H9 (cell line): ENCODE measurements around the gene COTL1. TPM values are rescaled to one million over a fixed set of nuclear protein-coding genes. Genes with fewer than 3 reads are reported as not detected.

Experiments
- DNase-seq: peaks from one replicate; pipeline ENCODE4 v3.0.0-alpha.2; 2017
- H2AFZ ChIP-seq: one replicate; pipeline ENCODE4 v1.6.1; 2013; ENCODE audit warnings: mild to moderate bottlenecking, low read length, control low read depth, moderate library complexity
- H2AK5ac ChIP-seq: 2 replicates; pipeline ENCODE4 v1.6.1; 2013; ENCODE audit warnings: low read length, control low read depth, mixed read lengths; ENCODE audit not compliant: insufficient read length
- H2BK120ac ChIP-seq: one replicate; pipeline ENCODE4 v1.6.1; 2013; ENCODE audit warnings: low read depth, mild to moderate bottlenecking, low read length, control low read depth, inconsistent platforms; ENCODE audit not compliant: poor library complexity, severe bottlenecking
- H2BK12ac ChIP-seq: 2 replicates; pipeline ENCODE4 v1.6.1; 2013; ENCODE audit warnings: low read length, control low read depth, mixed read lengths, low read depth; ENCODE audit not compliant: insufficient read length
- H2BK15ac ChIP-seq: 2 replicates; pipeline ENCODE4 v1.6.1; 2013; ENCODE audit warnings: low read depth, low read length, control low read depth
- H2BK20ac ChIP-seq: one replicate; pipeline ENCODE4 v1.6.1; 2013; ENCODE audit warnings: low read depth, mild to moderate bottlenecking, low read length, control low read depth, inconsistent platforms; ENCODE audit not compliant: poor library complexity, severe bottlenecking
- H2BK5ac ChIP-seq: 2 replicates; pipeline ENCODE4 v1.6.1; 2013; ENCODE audit warnings: low read length, control low read depth, mixed read lengths; ENCODE audit not compliant: insufficient read length
- H3K14ac ChIP-seq: 2 replicates; pipeline ENCODE4 v1.6.1; 2013; ENCODE audit warnings: low read length, control low read depth; ENCODE audit not compliant: insufficient read depth
- H3K18ac ChIP-seq: 2 replicates; pipeline ENCODE4 v1.6.1; 2013; ENCODE audit warnings: low read depth, mild to moderate bottlenecking, mixed read lengths, low read length, control low read depth; ENCODE audit not compliant: insufficient read length
- H3K23ac ChIP-seq: 2 replicates; pipeline ENCODE4 v1.6.1; 2013; ENCODE audit warnings: low read length, control low read depth, mixed read lengths, low read depth; ENCODE audit not compliant: insufficient read length
- H3K23me2 ChIP-seq: 2 replicates; pipeline ENCODE4 v1.6.1; 2013; ENCODE audit warnings: low read depth, mild to moderate bottlenecking, mixed read lengths, low read length, control low read depth; ENCODE audit not compliant: insufficient read length, poor library complexity, severe bottlenecking
- H3K27ac ChIP-seq: 2 replicates; pipeline ENCODE4 v1.5.1; 2013; ENCODE audit warnings: low read length, control low read depth, mixed read lengths, low read depth; ENCODE audit not compliant: insufficient read length
- H3K27me3 ChIP-seq: 2 replicates; pipeline ENCODE4 v1.6.1; 2013; ENCODE audit warnings: low read length, control low read depth, inconsistent platforms; ENCODE audit not compliant: insufficient read depth
- H3K4ac ChIP-seq: 2 replicates; pipeline ENCODE4 v1.6.1; 2013; ENCODE audit warnings: low read depth, mild to moderate bottlenecking, control low read depth, inconsistent platforms, low read length, moderate library complexity
- H3K4me1 ChIP-seq: 2 replicates; pipeline ENCODE4 v1.6.1; 2013; ENCODE audit warnings: low read length, control low read depth, inconsistent platforms; ENCODE audit not compliant: insufficient read depth
- H3K4me2 ChIP-seq: 2 replicates; pipeline ENCODE4 v1.6.1; 2013; ENCODE audit warnings: low read length, control low read depth, mixed read lengths; ENCODE audit not compliant: insufficient read length, insufficient read depth
- H3K56ac ChIP-seq: 2 replicates; pipeline ENCODE4 v1.6.1; 2013; ENCODE audit warnings: low read depth, mild to moderate bottlenecking, mixed read lengths, low read length, control low read depth; ENCODE audit not compliant: insufficient read length
- H3K79me1 ChIP-seq: 2 replicates; pipeline ENCODE4 v1.6.1; 2013; ENCODE audit warnings: low read depth, mild to moderate bottlenecking, moderate library complexity, low read length, control low read depth, inconsistent platforms; ENCODE audit not compliant: insufficient read depth, poor library complexity, severe bottlenecking
- H3K79me2 ChIP-seq: 2 replicates; pipeline ENCODE4 v1.6.1; 2013; ENCODE audit warnings: low read length, control low read depth, inconsistent platforms; ENCODE audit not compliant: insufficient read depth
- H3K9ac ChIP-seq: 2 replicates; pipeline ENCODE4 v1.6.1; 2013; ENCODE audit warnings: low read length, control low read depth, mixed read lengths; ENCODE audit not compliant: insufficient read length; ENCODE audit errors: extremely low read depth
- H3K9me3 ChIP-seq: one replicate; pipeline ENCODE4 v1.6.1; 2013; ENCODE audit warnings: low read depth, low read length, inconsistent platforms; ENCODE audit not compliant: control insufficient read depth
- H3T11ph ChIP-seq: one replicate; pipeline ENCODE4 v1.6.1; 2013; ENCODE audit warnings: mild to moderate bottlenecking, low read length, control low read depth, inconsistent platforms
- H4K20me1 ChIP-seq: one replicate; pipeline ENCODE4 v1.6.1; 2013; ENCODE audit not compliant: control insufficient read depth, insufficient read length, insufficient read depth
- H4K5ac ChIP-seq: 2 replicates; pipeline ENCODE4 v1.6.1; 2013; ENCODE audit warnings: low read depth, mild to moderate bottlenecking, mixed read lengths, low read length, control low read depth; ENCODE audit not compliant: insufficient read length
- H4K8ac ChIP-seq: replicated peaks from 2 replicates; pipeline ENCODE4 v1.6.1; 2013; ENCODE audit warnings: low read length, control low read depth, mixed read lengths, low read depth; ENCODE audit not compliant: insufficient read length
- H4K91ac ChIP-seq: 2 replicates; pipeline ENCODE4 v1.6.1; 2013; ENCODE audit warnings: low read depth, mild to moderate bottlenecking, moderate library complexity, mixed read lengths, low read length, control low read depth; ENCODE audit not compliant: insufficient read length
- H3K27ac Mint-ChIP-seq, 3 experiments: 2 replicates in 2 of 3; 3 replicates in 1 of 3; pipeline ENCODE4 v1.8.0; 2020 to 2021; ENCODE audit warnings: mixed read lengths in 3 of 3, mild to moderate bottlenecking in 1 of 3, moderate library complexity in 1 of 3
- H3K27me3 Mint-ChIP-seq: 2 replicates; pipeline ENCODE4 v1.8.0; 2021; ENCODE audit warnings: low read depth, mild to moderate bottlenecking, moderate library complexity, mixed read lengths
- H3K36me3 Mint-ChIP-seq, 3 experiments: 2 replicates in 2 of 3; 3 replicates in 1 of 3; pipeline ENCODE4 v1.8.0; 2020 to 2021; ENCODE audit warnings: low read depth in 3 of 3, mixed read lengths in 3 of 3; ENCODE audit not compliant: insufficient read depth in 1 of 3
- H3K4me1 Mint-ChIP-seq, 2 experiments: 2 replicates each; pipeline ENCODE4 v1.8.0; 2020; ENCODE audit warnings: mixed read lengths in 2 of 2
- H3K4me3 Mint-ChIP-seq, 2 experiments: 2 replicates in 1 of 2; 3 replicates in 1 of 2; pipeline ENCODE4 v1.8.0; 2020 to 2021; ENCODE audit warnings: mild to moderate bottlenecking in 2 of 2, mixed read lengths in 2 of 2, moderate library complexity in 1 of 2
- H3K9me3 Mint-ChIP-seq, 2 experiments: 2 replicates in 1 of 2; 3 replicates in 1 of 2; pipeline ENCODE4 v1.8.0; 2020; ENCODE audit warnings: mild to moderate bottlenecking in 2 of 2, mixed read lengths in 2 of 2, moderate library complexity in 1 of 2
- WGBS: extraction: QIAGEN DNeasy Blood & Tissue Kit; methylation state at CpG from one replicate; pipeline ENCODE4 v1.1.7; 2013; ENCODE audit warnings: missing lambda C conversion rate, low lambda C conversion rate, mixed read lengths; ENCODE audit not compliant: insufficient read length; ENCODE audit errors: extremely low coverage; 5-methylcytosine and 5-hydroxymethylcytosine counted together
- total RNA-seq: library from RNA; stranded (reverse); gene quantifications from 2 replicates; pipeline ENCODE4 v1.2.1, GENCODE V29; 2021
- TF ChIP-seq, protein P1 (sequence below): fragments of 200-600 bp; sonication (generic); conservative IDR thresholded peaks from 3 replicates; pipeline ENCODE4 v1.8.0; 2021; ENCODE audit warnings: antibody characterized with exemption, mild to moderate bottlenecking

The COTL1 gene
- total RNA-seq, 1 experiment from 2014 or later, result 81.4 TPM

GRCh38 chr16:84631886-84632285 lies 14.0 kb upstream of the COTL1 start:
- Mint-ChIP-seq H3K27ac (no peak overlapping the region), H3K9me3 (no peaks in the 10 kb centered on the region), H3K27me3 (no peaks in the 10 kb centered on the region; the same call in 1 of the 2 replicates), H3K4me1 (peaks cover 2 to 17% of the 10 kb centered on the region in 2 experiments; a peak in 3 of 4 replicates), H3K36me3 (no peaks in the 10 kb centered on the region), H3K4me3 (no peak overlapping the region)
- H2BK120ac ChIP-seq, result no peak overlapping the region
- no peaks in the 10 kb centered on the region for H4K20me1 ChIP-seq
- H3K23me2 ChIP-seq, result no peaks in the 10 kb centered on the region
- H2BK20ac ChIP-seq, result no peak overlapping the region
- no peaks in the 10 kb centered on the region for H3K79me2 ChIP-seq
- H3K27ac ChIP-seq, result no peak overlapping the region
- H3K4ac ChIP-seq, result no peak overlapping the region
- no peak overlapping the region for H2AK5ac ChIP-seq
- H4K91ac ChIP-seq, result no peak overlapping the region
- no peak overlapping the region for H3K23ac ChIP-seq
- H3K14ac ChIP-seq, result no peak overlapping the region
- no peaks in the 10 kb centered on the region for H3K27me3 ChIP-seq
- H3K9ac ChIP-seq, result no peak overlapping the region
- H3T11ph ChIP-seq, result no peak overlapping the region
- H3K18ac ChIP-seq, result no peak overlapping the region
- H2AFZ ChIP-seq, result no peak overlapping the region
- no peak overlapping the region for H3K4me2 ChIP-seq
- TF ChIP-seq, protein P1, sequence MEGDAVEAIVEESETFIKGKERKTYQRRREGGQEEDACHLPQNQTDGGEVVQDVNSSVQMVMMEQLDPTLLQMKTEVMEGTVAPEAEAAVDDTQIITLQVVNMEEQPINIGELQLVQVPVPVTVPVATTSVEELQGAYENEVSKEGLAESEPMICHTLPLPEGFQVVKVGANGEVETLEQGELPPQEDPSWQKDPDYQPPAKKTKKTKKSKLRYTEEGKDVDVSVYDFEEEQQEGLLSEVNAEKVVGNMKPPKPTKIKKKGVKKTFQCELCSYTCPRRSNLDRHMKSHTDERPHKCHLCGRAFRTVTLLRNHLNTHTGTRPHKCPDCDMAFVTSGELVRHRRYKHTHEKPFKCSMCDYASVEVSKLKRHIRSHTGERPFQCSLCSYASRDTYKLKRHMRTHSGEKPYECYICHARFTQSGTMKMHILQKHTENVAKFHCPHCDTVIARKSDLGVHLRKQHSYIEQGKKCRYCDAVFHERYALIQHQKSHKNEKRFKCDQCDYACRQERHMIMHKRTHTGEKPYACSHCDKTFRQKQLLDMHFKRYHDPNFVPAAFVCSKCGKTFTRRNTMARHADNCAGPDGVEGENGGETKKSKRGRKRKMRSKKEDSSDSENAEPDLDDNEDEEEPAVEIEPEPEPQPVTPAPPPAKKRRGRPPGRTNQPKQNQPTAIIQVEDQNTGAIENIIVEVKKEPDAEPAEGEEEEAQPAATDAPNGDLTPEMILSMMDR, result no peak
- H3K4me1 ChIP-seq, result no peaks in the 10 kb centered on the region; the same call in 1 of the 2 replicates
- no peak overlapping the region for H4K5ac ChIP-seq
- no peak overlapping the region for H2BK5ac ChIP-seq
- no peaks in the 10 kb centered on the region for H3K79me1 ChIP-seq
- WGBS, result no CpG with 5 or more reads among the region's 6 CpGs
- H3K9me3 ChIP-seq, result no peaks in the 10 kb centered on the region
- H3K56ac ChIP-seq, result no peak overlapping the region
- DNase-seq, result no peak
- H4K8ac ChIP-seq, result no peak overlapping the region
- no peak overlapping the region for H2BK15ac ChIP-seq
- H2BK12ac ChIP-seq, result no peak overlapping the region
